HuH-7.5 (cell line): Measurements from ENCODE around the gene CARD10.

Source experiments
- DNase-seq: peaks from one replicate; pipeline ENCODE4 v3.0.0; 2011; ENCODE audit warnings: low spot score

Gene CARD10

GRCh38 chr22:37525746-37526350 lies 6.6 kb upstream of the CARD10 start:
- DNase-seq = no peak

GRCh38 chr22:37525073-37525745 lies 6.0 kb upstream of the CARD10 start:
- DNase-seq = no peak

GRCh38 chr22:37522482-37522881 lies 3.3 kb upstream of the CARD10 start:
- DNase-seq = no peak

- no peak for DNase-seq
These were observed 2.1 kb upstream of the CARD10 start for GRCh38 chr22:37521236-37521739.

- DNase-seq = no peak
These were observed 1.6 kb upstream of the CARD10 start for GRCh38 chr22:37520776-37521191.

- DNase-seq = no peak
These were observed 527 bp downstream of the CARD10 start for GRCh38 chr22:37518509-37519267.

GRCh38 chr22:37517826-37518450 lies 1.3 kb downstream of the CARD10 start:
- no peak for DNase-seq

GRCh38 chr22:37516456-37516855 lies 2.8 kb downstream of the CARD10 start:
- no peak for DNase-seq

GRCh38 chr22:37515901-37516300 lies 3.3 kb downstream of the CARD10 start:
- DNase-seq = no peak

- DNase-seq = no peak
These were observed 4.6 kb downstream of the CARD10 start for GRCh38 chr22:37514526-37515051.

GRCh38 chr22:37511395-37512104 lies 7.7 kb downstream of the CARD10 start:
- no peak for DNase-seq

- DNase-seq = no peak
These were observed 9.1 kb downstream of the CARD10 start for GRCh38 chr22:37510091-37510490.

GRCh38 chr22:37509059-37509860 lies 10.0 kb downstream of the CARD10 start:
- no peak for DNase-seq

- DNase-seq = no peak
These were observed 10.7 kb downstream of the CARD10 start for GRCh38 chr22:37508431-37508992.

GRCh38 chr22:37507731-37508130 lies 11.5 kb downstream of the CARD10 start:
- DNase-seq = no peak

GRCh38 chr22:37505989-37506388 lies 13.2 kb downstream of the CARD10 start:
- DNase-seq = no peak

GRCh38 chr22:37505565-37505964 lies 13.7 kb downstream of the CARD10 start:
- DNase-seq = no peak

GRCh38 chr22:37504964-37505363 lies 14.3 kb downstream of the CARD10 start:
- DNase-seq = no peak

- no peak for DNase-seq
These were observed 15.4 kb downstream of the CARD10 start for GRCh38 chr22:37503850-37504249.

- DNase-seq = no peak
These were observed 16.0 kb downstream of the CARD10 start for GRCh38 chr22:37503183-37503683.
